HepG2 (cell line): Measurements from ENCODE around the gene P2RX5. TPM values are rescaled to one million over a fixed set of nuclear protein-coding genes. Genes with fewer than 3 reads are reported as not detected.

Experiments
- ARID2 ChIP-seq: sonication (generic); formaldehyde crosslinking; IDR thresholded peaks from 2 replicates; pipeline ENCODE4 v1.8.1; 2022; ENCODE audit warnings: mild to moderate bottlenecking, missing genetic modification reagents, borderline replicate concordance
- DMTF1 ChIP-seq: sonication (generic); formaldehyde crosslinking; IDR thresholded peaks from 2 replicates; pipeline ENCODE4 v1.4.0; 2020; ENCODE audit warnings: mild to moderate bottlenecking, missing genetic modification reagents
- FOXJ3 ChIP-seq: sonication (generic); formaldehyde crosslinking; IDR thresholded peaks from 2 replicates; pipeline ENCODE4 v1.4.0; 2020; ENCODE audit warnings: missing genetic modification reagents, mild to moderate bottlenecking, borderline replicate concordance
- MAFG ChIP-seq: sonication (generic); formaldehyde crosslinking; IDR thresholded peaks from 2 replicates; pipeline ENCODE4 v1.5.1; 2020; ENCODE audit warnings: mild to moderate bottlenecking, missing genetic modification reagents
- MTF2 ChIP-seq: sonication (generic); formaldehyde crosslinking; IDR thresholded peaks from 2 replicates; pipeline ENCODE4 v1.5.0; 2020; ENCODE audit warnings: missing genetic modification reagents, borderline replicate concordance
- NRL ChIP-seq: sonication (generic); formaldehyde crosslinking; IDR thresholded peaks from 2 replicates; pipeline ENCODE4 v1.5.0; 2020; ENCODE audit warnings: missing genetic modification reagents, mild to moderate bottlenecking, moderate library complexity, borderline replicate concordance
- SRSF4 ChIP-seq: fragments of 200-400 bp; formaldehyde crosslinking; IDR thresholded peaks from one replicate; pipeline ENCODE4 v1.6.1; 2018; ENCODE audit warnings: mild to moderate bottlenecking, low read depth, low read length, moderate library complexity; ENCODE audit not compliant: poor library complexity, severe bottlenecking
- TRIM24 ChIP-seq: sonication (generic); formaldehyde crosslinking; IDR thresholded peaks from 2 replicates; pipeline ENCODE4 v1.8.0; 2022; ENCODE audit warnings: mild to moderate bottlenecking, missing genetic modification reagents
- ZEB1 ChIP-seq: IDR thresholded peaks from 2 replicates; pipeline ENCODE4 v1.6.1; 2012; ENCODE audit warnings: mild to moderate bottlenecking, low read depth, inconsistent platforms; ENCODE audit not compliant: insufficient replicate concordance
- ZNF143 ChIP-seq: sonication (generic); formaldehyde crosslinking; IDR thresholded peaks from 2 replicates; pipeline ENCODE4 v1.4.0; 2020; ENCODE audit warnings: missing genetic modification reagents
- ZNF704 ChIP-seq: sonication (generic); formaldehyde crosslinking; IDR thresholded peaks from 2 replicates; pipeline ENCODE4 v1.8.1; 2023; ENCODE audit warnings: mild to moderate bottlenecking, inconsistent platforms, moderate library complexity, missing genetic modification reagents, borderline replicate concordance
- ZNF776 ChIP-seq: sonication (generic); formaldehyde crosslinking; IDR thresholded peaks from 2 replicates; pipeline ENCODE4 v1.4.0; 2020; ENCODE audit warnings: mild to moderate bottlenecking, missing genetic modification reagents
- ZNF883 ChIP-seq: sonication (generic); formaldehyde crosslinking; IDR thresholded peaks from 2 replicates; pipeline ENCODE4 v1.5.1; 2020; ENCODE audit warnings: mild to moderate bottlenecking, missing genetic modification reagents; ENCODE audit errors: not compliant biosample characterization
- polyA plus RNA-seq, 8 experiments: library from polyadenylated mRNA; depleted of rRNA in 3 of 8; stranded (reverse) in 7 of 8; unstranded in 1 of 8; fragments of >200 nt; fragmentation: Illumina TruSeq in 4 of 8; extraction: Trizol in 4 of 8; gene quantifications; 2 replicates each; pipeline versions ENCODE4 v1.2.1 to v1.2.3, GENCODE V29; 2011 to 2016; ENCODE audit warnings: low read depth in 4 of 8, missing spikeins in 1 of 8, mixed read lengths in 1 of 8; ENCODE audit not compliant: insufficient read depth in 1 of 8
- total RNA-seq, 5 experiments: library from RNA; depleted of rRNA; stranded (reverse); fragments of >200 nt; fragmentation: Illumina TruSeq; extraction: Trizol; gene quantifications; 2 replicates each; pipeline ENCODE4 v1.2.3, GENCODE V29; 2016; ENCODE audit warnings: low read depth in 1 of 5
- TF ChIP-seq, protein P1 (sequence below): IDR thresholded peaks from 2 replicates; pipeline ENCODE4 v1.6.1; 2016
- TF ChIP-seq, protein P2 (sequence below): sonication (generic); formaldehyde crosslinking; IDR thresholded peaks from 2 replicates; pipeline ENCODE4 v1.4.0; 2020; ENCODE audit warnings: missing genetic modification reagents, borderline replicate concordance

The P2RX5 gene
- total and polyA plus RNA-seq, 2 of the 13 experiments (the other 11 are each of a cell fraction or from before 2014, with no cell fraction given): 0.95 to 1.7 TPM

DNA sequence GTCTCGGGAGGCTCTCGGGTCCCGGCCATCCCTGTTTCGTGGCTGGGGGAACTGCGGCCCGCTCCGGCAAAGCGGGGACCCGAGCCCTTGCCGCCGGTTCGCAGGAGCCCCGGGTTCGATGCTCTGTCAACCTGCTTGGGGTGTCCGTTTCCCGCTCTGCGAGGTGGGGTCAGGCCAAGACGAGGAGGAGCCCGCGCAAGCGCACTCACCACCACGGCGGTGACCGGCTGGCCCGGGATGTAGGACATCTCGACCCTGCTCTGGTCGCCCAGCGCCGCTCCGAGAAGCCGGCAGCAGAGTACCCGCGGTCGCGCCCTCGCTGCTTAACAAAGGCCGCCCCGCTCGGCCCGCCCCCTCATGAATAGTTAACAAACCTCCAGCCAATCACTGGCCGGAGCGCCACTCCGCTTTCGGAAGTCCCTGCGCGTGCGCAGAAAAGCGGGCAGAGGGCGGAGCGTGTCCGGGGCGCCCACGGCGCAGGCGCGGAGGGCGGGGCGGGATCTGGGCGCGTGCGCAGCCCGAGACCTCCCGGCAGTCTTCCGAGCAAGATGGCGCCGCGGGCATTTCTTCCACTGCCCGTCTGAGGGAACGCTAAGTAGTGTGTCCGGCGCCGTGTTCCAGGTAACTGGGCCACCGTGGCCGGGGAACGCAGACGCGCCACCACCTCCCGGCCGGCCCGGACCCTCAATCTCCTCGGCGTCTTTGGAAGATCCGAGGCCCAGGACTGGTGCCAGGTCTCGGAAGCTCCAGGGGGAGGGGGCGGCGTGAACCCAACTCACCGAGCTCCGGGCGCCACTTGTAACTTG, 27.5 kb downstream of the P2RX5 start, which contains the start of the genes EMC6 and TAX1BP3 (continued):
- TF ChIP-seq ZNF883 (CRISPR knock-in tag): peak; percentile 46
- TF ChIP-seq DMTF1: no peak
- no peak for TF ChIP-seq ARID2 (CRISPR knock-in tag)
- peak; percentile 41; the same call in 1 of the 2 replicates for TF ChIP-seq NRL (CRISPR knock-in tag)
- TF ChIP-seq, protein P1, sequence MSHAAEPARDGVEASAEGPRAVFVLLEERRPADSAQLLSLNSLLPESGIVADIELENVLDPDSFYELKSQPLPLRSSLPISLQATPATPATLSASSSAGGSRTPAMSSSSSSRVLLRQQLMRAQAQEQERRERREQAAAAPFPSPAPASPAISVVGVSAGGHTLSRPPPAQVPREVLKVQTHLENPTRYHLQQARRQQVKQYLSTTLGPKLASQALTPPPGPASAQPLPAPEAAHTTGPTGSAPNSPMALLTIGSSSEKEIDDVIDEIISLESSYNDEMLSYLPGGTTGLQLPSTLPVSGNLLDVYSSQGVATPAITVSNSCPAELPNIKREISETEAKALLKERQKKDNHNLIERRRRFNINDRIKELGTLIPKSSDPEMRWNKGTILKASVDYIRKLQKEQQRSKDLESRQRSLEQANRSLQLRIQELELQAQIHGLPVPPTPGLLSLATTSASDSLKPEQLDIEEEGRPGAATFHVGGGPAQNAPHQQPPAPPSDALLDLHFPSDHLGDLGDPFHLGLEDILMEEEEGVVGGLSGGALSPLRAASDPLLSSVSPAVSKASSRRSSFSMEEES: 0 out of 2 replicates have a peak, but pooled peaks have one; percentile 22
- peak; percentile 83; the same call in 1 of the 2 replicates for TF ChIP-seq MTF2 (CRISPR knock-in tag)
- no peak for TF ChIP-seq TRIM24 (CRISPR knock-in tag)
- peak; percentile 92 for TF ChIP-seq ZNF704 (CRISPR knock-in tag)
- TF ChIP-seq MAFG: no peak
- TF ChIP-seq ZNF776 (CRISPR knock-in tag): no peak
- TF ChIP-seq ZEB1: no peak
- TF ChIP-seq SRSF4: no peak
- peak; percentile 80; the same call in 1 of the 2 replicates for TF ChIP-seq FOXJ3 (CRISPR knock-in tag)
- TF ChIP-seq ZNF143 (CRISPR knock-in tag): peak; percentile 84
- TF ChIP-seq, protein P2, sequence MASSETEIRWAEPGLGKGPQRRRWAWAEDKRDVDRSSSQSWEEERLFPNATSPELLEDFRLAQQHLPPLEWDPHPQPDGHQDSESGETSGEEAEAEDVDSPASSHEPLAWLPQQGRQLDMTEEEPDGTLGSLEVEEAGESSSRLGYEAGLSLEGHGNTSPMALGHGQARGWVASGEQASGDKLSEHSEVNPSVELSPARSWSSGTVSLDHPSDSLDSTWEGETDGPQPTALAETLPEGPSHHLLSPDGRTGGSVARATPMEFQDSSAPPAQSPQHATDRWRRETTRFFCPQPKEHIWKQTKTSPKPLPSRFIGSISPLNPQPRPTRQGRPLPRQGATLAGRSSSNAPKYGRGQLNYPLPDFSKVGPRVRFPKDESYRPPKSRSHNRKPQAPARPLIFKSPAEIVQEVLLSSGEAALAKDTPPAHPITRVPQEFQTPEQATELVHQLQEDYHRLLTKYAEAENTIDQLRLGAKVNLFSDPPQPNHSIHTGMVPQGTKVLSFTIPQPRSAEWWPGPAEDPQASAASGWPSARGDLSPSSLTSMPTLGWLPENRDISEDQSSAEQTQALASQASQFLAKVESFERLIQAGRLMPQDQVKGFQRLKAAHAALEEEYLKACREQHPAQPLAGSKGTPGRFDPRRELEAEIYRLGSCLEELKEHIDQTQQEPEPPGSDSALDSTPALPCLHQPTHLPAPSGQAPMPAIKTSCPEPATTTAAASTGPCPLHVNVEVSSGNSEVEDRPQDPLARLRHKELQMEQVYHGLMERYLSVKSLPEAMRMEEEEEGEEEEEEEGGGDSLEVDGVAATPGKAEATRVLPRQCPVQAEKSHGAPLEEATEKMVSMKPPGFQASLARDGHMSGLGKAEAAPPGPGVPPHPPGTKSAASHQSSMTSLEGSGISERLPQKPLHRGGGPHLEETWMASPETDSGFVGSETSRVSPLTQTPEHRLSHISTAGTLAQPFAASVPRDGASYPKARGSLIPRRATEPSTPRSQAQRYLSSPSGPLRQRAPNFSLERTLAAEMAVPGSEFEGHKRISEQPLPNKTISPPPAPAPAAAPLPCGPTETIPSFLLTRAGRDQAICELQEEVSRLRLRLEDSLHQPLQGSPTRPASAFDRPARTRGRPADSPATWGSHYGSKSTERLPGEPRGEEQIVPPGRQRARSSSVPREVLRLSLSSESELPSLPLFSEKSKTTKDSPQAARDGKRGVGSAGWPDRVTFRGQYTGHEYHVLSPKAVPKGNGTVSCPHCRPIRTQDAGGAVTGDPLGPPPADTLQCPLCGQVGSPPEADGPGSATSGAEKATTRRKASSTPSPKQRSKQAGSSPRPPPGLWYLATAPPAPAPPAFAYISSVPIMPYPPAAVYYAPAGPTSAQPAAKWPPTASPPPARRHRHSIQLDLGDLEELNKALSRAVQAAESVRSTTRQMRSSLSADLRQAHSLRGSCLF (CRISPR knock-in tag): 0 out of 2 replicates have a peak, but pooled peaks have one; percentile 59
